GM12892 (cell line): ENCODE results near the gene ZMYND10. TPM values are rescaled to one million over a fixed set of nuclear protein-coding genes. Genes with fewer than 3 reads are reported as not detected.

Experiments
- DNase-seq: peaks from one replicate; pipeline ENCODE4 v3.0.0; 2011; ENCODE audit not compliant: insufficient read length
- FAIRE-seq: peaks from 2 replicates; lab custom pipeline; 2011; peaks lifted over from hg19 to GRCh38; lab: Jason Lieb, UNC
- POLR2A ChIP-seq: IDR thresholded peaks from 2 replicates; pipeline ENCODE4 v1.6.1; 2011; ENCODE audit warnings: low read depth, low read length, control low read depth
- POLR2AphosphoS5 ChIP-seq: IDR thresholded peaks from 2 replicates; pipeline ENCODE4 v1.6.1; 2011; ENCODE audit warnings: low read depth, low read length, control low read depth
- TAF1 ChIP-seq: IDR thresholded peaks from 2 replicates; pipeline ENCODE4 v1.6.1; 2011; ENCODE audit warnings: low read depth, mild to moderate bottlenecking, control low read depth, low read length, borderline replicate concordance
- polyA plus RNA-seq: library from polyadenylated mRNA; unstranded; fragments of >200 nt; gene quantifications from one replicate; pipeline ENCODE4 v1.2.1, GENCODE V29; 2012; ENCODE audit warnings: missing spikeins, inconsistent platforms; ENCODE audit not compliant: missing spikeins

The ZMYND10 gene
- 0.76 TPM for polyA plus RNA-seq

GRCh38 chr3:50345586-50346234 is at the start of gene ZMYND10:
TSS of gene ZMYND10 (minus strand) at chr3:50345732. CDS start at chr3:50345579, 153 bp downstream.
- TF ChIP-seq TAF1, result no peak
- TF ChIP-seq POLR2A, result no peak
- TF ChIP-seq POLR2AphosphoS5, result no peak
- DNase-seq (peak; percentile 76), FAIRE-seq (peak; percentile 88)

GRCh38 chr3:50393061-50393460 is 47.5 kb upstream of the ZMYND10 start:
- TF ChIP-seq POLR2A (no peak), POLR2AphosphoS5 (no peak), TAF1 (no peak)
- no peak for DNase-seq
- FAIRE-seq, result no peak

GRCh38 chr3:50392101-50392715 is 46.7 kb upstream of the ZMYND10 start:
- TF ChIP-seq POLR2AphosphoS5 (no peak), TAF1 (no peak), POLR2A (no peak)
- no peak for FAIRE-seq
- no peak for DNase-seq

- FAIRE-seq (no peak), DNase-seq (no peak)
- TF ChIP-seq POLR2A, result no peak
- TF ChIP-seq POLR2AphosphoS5, result no peak
- TF ChIP-seq TAF1, result no peak
These were observed 45.1 kb upstream of the ZMYND10 start for GRCh38 chr3:50390508-50391224.

- DNase-seq (no peak), FAIRE-seq (no peak)
- TF ChIP-seq POLR2AphosphoS5 (no peak), TAF1 (no peak), POLR2A (no peak)
These were observed 43.9 kb upstream of the ZMYND10 start for GRCh38 chr3:50389414-50389767.

GRCh38 chr3:50388720-50389413 is 43.3 kb upstream of the ZMYND10 start:
- no peak for TF ChIP-seq TAF1
- DNase-seq (no peak), FAIRE-seq (no peak)

GRCh38 chr3:50388016-50388719 is 42.6 kb upstream of the ZMYND10 start:
- FAIRE-seq (no peak), DNase-seq (no peak)
- TF ChIP-seq POLR2A (no peak), TAF1 (no peak), POLR2AphosphoS5 (no peak)

- TF ChIP-seq TAF1, result no peak
- no peak for TF ChIP-seq POLR2A
- no peak for TF ChIP-seq POLR2AphosphoS5
- FAIRE-seq (no peak), DNase-seq (no peak)
These were observed 40.2 kb upstream of the ZMYND10 start for GRCh38 chr3:50385754-50386153.

GRCh38 chr3:50383750-50384149 is 38.2 kb upstream of the ZMYND10 start:
- FAIRE-seq (no peak), DNase-seq (no peak)
- TF ChIP-seq TAF1 (no peak), POLR2A (no peak), POLR2AphosphoS5 (no peak)

GRCh38 chr3:50382722-50383121 is 37.2 kb upstream of the ZMYND10 start:
- FAIRE-seq (no peak), DNase-seq (no peak)
- no peak for TF ChIP-seq TAF1
- no peak for TF ChIP-seq POLR2AphosphoS5
- TF ChIP-seq POLR2A, result no peak

- TF ChIP-seq POLR2AphosphoS5, result no peak
- no peak for TF ChIP-seq POLR2A
- TF ChIP-seq TAF1, result no peak
- DNase-seq (no peak), FAIRE-seq (no peak)
These were observed 35.9 kb upstream of the ZMYND10 start for GRCh38 chr3:50381383-50381782.

GRCh38 chr3:50380405-50381085 is 35.0 kb upstream of the ZMYND10 start:
- FAIRE-seq (no peak), DNase-seq (no peak)
- TF ChIP-seq TAF1 (no peak), POLR2AphosphoS5 (no peak), POLR2A (no peak)
